Activated CD4-positive, alpha-beta T cell treated with anti-CD3 and anti-CD28 coated beads, Interleukin-2, amount 50 U/mL, for 16 hours (primary cell): ENCODE measurements around the gene CNNM3.
"Not testable (repeated sequence)": the region's sequence is repeated elsewhere in the genome, so short reads cannot be mapped to it uniquely, and the experiment has no call there.

ENCODE experiments used
- DNase-seq: peaks from one replicate; pipeline ENCODE4 v3.0.0-alpha.2; 2020

CNNM3 gene

DNA sequence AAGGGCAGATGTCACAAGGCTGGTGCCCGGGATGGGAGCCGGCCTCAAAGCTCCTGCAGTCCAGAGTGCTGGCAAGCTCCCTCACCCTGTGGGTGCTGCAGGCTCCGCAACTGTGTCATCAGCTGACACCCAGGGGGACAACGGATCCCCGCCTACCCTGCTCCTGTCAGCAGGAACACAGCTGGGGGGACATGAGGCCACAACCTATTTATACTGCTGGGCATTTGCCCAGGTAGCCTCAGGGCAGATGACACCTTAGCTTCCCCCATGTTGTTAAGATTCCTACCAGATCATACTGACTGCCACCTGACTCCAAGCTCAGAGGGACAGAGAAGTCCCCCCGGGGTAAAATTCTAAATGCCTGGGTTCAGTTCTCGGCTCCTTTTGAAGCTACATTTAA is 26.5 kb downstream of the CNNM3 start:
- no peak for DNase-seq

DNA sequence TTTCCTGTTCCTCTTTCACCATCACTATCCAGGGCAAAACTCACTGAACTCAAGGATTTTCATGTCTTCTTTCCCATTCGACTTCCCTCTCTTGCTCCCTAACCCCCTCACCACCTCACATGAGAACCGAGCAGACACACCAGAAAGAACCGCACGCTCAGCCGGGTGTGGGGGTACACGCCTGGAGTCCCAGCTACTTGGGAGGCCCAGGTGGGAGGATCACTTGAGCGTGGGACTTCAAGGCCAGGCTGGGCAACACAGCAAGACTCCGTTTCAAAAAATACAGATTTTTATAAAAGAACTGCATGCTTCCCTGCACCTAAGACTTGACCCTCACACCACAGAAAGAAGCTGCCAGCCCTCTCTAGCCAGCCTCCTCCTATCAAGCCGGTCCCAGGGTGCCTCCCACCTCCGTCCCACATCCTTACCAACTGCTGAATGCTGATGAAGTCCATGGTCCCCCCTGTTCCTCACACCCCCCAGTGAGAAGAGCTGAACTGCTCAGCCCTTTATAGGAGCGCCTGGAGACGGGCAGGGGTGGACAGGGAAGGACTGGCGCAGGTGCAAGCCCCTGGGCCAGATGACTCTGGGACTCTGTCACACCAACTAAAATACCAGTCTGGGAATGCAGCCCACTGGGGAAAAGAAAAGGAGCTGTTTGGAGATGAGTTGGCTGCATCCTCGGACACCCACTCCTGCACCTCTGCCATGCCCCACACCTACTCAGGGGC is 27.6 kb downstream of the CNNM3 start, which contains the start of gene ANKRD23:
TSS of gene ANKRD23 (minus strand) at position 484 of the 731 bp plus-strand sequence. CDS start at position 455, 29 bp downstream.
- no peak for DNase-seq

DNA sequence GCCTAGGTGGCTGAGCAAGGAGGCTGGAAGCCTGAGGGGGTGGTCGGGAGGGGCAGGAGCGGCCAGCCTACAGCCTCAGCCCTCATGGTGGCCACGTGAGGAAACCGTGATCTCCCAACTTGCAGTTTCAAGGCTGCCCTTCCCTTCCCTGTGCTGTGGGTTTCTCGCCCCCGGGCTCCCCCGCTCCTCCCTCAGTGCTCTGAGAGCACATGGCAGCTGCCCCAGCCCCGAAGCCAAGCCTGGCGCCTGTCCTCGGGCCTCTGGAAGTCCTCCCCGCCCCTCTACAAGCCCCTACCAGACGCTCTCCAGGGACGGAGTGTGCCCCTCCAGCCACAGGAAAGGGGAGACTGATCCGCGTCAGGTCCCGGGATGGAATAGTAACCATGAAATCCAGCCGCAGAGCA is 28.3 kb downstream of the CNNM3 start:
- no peak for DNase-seq

DNA sequence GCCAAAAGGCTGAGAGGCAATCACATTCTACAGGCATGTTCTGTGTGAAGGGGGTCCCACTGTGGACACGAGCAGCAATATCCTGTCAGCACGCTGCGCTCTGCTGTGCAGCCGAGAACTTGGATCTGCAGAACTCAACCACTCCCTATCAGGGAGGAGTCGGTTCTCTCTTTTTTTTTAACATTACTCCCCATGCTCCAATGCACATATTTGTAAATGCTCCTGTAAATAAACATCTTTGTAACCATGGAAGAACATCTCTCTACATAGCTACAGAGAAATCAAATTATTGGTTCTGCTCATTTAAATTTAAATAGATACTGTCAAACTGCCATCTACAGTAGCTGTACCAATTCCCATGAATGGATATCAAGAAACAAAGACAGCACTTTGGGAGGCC is 30.8 kb downstream of the CNNM3 start:
- no peak for DNase-seq

DNA sequence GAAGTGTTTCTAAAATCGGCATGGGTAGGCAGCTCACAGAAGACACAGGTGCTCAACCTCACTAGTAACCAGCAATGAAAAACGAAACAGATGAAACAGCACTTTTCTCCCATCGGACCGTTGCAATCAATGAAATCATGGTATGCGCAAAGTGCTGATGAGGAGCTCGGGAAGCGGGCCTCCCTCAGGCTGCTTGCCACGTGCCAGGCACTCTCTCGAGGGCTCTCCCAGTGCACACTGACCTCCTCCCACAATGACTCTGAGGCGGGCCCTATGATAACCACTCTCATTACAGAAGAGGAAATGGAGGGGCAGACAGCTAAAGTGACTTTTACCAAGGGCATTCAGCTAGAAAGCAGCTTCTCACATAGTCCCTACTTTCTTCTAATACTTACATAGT is 31.5 kb downstream of the CNNM3 start:
- DNase-seq, result no peak

DNA sequence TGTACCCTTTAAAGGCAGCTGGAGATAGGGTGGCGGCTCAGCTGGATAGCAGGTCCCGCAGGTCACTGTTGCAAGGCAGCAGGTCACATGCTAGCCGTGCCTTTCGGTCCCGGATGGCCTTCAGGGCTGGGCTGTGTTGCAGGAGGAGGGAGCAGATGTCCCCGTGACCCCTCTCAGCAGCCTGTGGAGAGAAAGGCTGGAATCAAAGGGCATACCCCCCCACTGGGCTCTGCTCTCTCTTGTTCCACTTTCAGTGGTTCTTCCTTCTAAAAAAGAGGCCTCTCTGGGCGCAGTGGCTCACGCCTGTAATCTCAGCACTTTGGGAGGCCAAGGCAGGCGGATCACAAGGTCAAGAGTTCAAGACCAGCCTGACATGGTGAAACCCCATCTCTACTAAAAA is 32.2 kb downstream of the CNNM3 start:
- no peak for DNase-seq

DNA sequence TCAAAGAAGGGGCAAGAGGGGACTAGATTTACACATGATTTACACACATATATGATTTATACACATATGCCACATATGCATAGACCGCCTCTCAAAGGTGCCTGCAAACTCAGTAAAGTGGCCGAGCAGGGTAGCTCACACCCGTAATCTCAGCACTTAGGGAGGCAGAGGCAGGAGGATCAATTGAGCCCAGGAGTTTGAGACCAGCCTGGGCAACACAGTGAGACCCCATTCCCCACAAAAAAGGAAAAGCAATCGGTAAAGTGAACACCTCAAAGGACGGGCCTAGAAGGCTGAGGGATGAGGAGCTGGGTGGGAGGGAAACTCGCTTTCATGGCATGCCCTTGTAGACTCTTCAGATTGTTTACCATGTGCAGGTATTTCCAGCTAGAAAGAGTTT is 36.6 kb downstream of the CNNM3 start:
- no peak for DNase-seq

DNA sequence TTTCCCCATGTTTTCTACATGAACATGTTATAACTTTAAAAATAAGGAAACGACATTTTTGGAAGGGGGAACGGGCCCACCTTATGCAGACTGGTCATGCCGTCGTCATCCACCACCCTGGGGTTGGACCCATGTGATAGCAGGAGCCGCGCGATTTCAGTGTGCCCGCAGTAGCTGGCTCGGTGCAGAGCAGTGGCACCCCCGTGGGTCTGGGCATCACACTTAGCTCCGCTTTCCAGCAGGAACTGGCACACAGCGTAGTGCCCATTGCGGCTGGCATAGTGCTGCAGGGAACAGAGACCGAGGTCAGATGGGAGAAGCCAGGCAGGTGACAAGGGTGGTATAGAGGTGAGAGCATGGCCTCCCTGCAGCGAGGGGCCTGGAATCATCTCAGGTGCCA is 37.3 kb downstream of the CNNM3 start:
- no peak for DNase-seq

DNA sequence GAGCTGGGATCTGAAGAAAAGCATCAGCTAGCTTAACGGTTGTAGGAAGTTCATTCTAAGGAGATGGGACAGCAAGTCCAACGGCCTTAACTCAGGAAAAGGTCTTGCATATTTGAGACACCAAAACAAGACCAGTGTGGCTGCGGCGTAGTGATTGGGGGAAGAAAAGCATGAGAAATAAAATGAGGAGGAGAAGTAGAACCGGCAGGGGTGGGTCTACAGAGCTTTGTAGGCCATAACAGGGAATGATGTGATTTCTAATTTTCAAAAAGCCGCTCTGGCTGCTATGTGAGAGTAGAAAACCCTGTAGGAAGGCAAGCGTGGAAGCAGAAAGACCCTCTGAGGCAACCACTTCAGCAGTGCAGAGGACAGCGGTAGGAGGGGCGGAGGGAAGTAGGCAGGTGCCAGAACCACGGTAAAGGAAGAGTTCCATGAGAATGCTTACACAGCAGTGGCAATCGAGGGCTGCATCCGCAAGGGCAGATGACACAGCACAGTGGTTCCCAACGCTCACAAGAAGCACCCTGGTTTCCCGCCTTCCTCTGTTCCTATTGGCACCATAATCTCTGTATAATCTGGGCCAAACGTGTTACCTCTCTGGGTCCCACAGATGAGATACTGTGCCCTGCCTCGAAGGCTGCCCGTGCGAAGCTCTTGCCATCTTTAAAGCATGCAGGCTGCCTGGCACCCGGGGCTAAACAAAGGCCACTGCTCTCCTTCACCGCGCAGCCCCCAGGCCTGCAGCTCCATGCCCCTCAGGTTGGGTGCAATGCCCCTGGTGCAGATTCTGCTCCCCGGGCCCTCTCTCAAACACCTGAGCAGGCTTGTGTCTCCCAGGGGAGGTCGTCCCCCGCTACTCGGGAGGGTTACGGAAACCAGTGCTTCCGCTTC is 41.0 kb downstream of the CNNM3 start:
- peak; percentile 67 for DNase-seq

DNA sequence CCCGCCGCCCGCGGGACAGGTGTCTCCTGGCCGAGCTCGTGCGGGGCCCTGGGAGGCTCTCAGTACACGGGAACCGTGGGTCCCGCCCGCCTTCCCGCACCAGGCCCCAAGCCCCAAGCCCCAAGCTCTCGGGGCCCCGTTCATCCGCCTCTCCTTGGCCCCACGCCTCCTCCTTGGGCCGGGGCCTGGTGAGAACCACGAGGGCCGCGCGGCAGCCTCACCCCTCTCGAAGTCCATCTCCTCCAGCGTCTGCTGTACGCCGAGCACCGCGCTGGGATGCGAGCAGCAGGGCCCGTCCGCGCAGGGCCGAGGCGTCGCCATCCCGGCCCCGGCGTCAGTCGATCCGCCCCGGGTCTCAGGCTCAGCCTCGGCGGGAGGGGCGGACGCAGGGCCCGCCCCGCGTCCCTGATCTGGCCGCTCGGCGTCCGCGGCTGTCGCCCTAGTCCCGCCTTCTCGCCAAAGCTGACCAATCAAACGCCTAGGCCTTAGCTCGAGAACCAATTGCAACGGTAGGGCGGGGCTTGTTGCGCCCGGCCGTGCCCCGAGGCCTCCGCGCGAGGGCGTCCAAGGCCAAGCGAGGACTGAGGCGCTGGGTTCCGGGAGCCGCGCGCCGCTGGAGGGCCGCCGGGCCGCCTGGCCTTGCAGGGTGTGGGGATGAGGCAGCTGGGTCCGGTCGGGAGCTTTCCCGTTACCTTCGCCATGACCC is 41.8 kb downstream of the CNNM3 start, which contains the start of gene ANKRD39:
TSS of gene ANKRD39 (minus strand) at position 350 of the 706 bp plus-strand sequence. CDS start at position 321, 29 bp downstream.
- DNase-seq, result peak; percentile 99

DNA sequence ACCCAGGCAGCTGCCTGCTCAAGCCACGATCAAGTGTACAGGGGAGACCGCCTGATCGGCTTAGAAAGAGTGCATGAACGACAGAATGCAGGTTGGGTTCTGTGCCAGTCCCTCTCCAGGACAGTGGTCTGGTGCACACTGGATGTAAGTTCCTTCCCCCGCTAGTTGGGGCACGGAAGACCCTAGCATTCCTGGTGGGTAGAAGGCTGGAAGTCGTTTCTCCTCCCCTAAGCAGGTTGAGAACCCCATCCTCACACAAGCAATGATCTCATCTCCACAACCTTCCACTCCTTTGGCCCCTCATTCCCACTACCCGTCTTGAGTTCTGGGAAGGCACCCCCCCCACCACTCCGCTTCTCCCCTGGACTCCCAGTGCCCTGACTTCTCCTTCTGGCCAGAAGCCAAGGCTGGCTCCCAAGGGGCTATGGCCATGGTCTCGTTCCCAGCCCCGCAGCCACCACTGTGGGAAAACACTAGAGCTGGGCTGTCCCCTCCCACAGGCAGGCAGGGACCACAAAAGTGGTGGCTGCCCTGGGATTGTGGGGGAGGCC is 43.1 kb downstream of the CNNM3 start:
- DNase-seq, result no peak

DNA sequence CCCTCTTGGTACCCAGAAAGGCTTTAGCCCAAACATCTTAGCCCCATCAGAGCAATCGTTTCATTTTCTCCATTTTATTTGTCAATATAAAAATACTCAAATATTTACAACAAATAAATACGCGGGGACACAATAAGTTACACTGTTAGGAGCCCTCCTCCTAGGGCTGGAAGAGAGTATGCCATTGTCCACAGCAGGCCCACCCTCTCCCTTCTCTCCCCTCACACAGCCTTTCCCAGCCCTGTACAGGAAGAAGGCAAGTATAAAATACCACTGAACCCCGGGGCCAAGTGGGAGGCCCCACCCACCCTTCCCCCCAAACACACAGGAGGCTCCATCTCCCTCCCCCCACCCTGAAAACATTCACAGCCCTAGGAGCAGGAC is 43.6 kb downstream of the CNNM3 start:
- no peak for DNase-seq

DNA sequence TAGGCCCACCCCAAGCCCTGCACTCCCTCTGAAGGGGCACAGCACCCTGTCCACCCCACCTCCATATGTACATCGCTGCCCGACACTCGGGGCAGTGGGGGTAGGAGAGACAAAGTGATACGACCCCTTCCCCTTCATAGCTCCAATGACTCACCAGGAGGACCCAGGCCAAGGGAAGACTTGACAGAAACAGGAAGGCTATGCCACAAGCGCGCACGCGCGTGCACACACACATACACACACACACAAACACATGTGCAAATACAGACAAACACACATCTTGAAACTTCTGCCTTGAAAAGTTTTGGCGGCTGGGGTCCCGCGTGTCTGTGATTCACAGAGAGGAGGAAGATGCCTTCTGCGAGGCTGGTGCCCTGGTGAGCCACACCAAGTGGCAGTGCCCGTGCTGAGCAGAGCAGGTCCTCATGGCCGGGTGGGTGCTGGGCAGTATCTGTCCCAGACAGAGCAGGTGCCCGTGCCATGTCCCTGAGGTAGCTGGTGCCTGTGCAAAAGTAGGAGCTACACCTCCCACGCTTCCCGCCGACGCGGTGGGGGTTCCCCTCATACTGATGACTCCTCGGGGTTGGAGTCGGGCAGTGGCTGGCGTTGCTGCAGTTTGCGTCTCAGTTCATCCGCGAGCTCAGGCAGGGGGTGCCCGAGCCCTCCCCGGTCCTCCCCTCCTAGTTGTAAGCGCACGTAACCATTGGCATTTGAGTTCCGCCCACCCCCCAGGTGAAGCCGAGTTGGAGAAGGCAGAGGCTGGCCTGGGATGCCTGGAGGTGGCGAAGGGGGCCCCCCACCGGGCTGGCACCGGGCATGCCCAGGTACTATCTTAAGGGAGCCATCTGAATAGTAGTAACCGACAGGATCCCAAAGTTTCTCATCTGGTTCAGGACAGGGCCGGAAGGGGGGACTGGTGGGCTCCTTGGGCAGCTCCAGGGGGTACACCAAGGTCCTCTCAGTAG is 44.3 kb downstream of the CNNM3 start:
- DNase-seq, result no peak

DNA sequence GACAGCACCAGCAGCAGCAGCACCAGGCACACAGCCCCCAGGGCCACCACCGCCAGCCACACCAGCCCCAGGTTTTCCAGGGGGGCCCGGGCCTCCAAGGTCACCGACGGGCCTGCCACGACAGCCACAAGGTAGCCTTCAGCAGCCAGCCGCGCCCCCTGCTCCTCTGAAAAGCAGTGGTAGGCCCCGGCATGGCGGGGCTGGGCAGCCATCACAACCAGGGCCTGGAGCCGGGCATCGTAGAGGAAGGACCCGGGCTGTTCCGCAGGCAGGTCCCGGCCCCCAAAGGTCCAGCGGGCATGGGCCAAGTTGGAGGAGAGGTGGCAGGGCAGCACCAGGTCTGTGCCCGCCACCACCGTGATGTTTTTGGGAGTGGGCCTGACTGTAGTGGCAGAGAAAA is 45.0 kb downstream of the CNNM3 start:
- no peak for DNase-seq

DNA sequence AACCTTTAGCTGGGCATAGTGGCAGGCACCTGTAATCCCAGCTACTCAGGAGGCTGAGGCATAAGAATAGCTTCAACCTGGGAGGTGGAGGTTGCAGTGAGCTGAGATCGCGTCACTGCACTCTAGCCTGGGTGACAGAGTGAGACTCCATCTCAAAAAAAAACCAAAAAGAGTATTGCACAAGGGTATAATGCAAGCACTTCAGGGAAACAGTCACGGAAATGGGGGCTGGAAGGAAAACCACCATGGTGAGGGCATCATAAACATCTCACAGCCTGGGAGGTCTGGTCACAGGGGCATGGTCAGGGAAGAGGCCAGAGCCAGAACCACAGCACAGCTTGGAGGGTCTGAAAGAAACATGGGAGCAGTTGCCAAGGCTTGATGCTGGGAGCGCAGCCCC is 47.0 kb downstream of the CNNM3 start:
- DNase-seq, result not testable (repeated sequence)

DNA sequence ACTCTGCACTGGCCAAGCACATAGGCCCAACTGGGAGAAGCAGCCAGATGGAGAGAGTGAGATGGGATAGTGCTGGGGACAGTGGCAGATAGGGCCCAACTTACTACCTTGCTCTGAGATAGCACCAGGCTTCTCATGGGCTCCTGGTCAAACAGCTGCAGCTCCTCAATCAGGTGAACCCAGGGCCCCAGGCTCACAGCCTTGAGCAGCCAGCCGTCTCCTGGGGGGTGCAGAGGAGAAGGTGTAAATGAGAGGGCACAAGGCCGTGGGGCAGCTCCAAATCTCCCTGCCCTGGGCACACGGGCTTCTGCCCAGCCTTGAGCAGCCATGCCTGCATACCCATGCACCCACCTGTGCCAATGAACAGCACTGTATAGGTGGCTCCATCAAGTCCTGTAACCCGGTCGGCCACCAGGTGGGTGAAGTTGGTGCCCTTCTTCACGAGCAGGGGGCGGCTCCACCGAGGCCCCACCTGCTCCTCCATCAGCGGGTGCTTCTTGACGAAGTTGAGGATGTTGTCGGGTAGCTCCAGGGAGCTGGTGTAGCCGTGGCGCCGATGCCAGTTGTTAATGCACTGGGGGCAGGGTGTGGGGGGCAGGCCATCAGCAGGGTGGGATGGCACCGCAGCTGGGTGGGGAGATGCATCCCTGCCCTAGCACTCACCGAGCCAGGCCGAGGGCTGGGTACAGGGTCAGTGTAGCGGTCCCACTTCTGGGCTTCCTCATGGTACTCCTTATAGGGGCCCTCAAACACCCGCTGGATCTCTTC is 47.7 kb downstream of the CNNM3 start:
- DNase-seq, result no peak

DNA sequence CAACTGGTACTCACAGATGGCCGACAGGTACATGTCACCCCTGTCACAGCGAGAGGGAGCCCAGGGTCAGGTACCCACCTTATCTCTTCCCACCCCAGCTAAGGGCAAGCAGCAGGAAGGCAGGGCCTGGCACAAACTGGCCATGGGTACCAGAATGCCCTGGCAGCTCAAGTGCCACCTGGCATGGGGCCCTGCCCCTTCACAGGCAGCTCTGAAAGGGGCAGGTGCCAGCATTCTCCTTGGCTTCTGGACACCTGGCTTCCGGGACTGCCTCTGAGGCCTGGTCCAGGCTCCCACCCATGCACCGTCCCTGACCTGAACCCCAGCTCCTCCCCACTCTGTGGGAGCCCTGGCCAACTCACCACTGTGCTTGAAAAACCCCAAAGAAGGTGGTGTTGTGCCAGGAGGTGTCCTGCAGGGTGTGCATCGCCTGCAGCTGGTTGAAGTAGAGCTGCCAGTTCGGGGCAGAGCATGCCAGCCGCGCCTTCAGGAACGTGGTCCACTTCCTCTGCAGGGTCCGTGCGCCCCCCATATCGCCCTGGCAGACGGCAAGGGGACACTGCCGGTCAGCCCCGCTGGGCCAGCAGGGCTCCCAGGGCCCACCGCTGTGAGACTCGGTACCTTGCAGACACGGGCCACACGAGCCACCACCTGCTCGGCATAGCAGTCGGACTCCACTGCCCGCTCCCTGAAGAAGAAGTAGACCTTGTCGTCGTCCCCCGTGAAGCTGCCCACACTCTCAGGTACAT is 48.4 kb downstream of the CNNM3 start:
- DNase-seq, result no peak

DNA sequence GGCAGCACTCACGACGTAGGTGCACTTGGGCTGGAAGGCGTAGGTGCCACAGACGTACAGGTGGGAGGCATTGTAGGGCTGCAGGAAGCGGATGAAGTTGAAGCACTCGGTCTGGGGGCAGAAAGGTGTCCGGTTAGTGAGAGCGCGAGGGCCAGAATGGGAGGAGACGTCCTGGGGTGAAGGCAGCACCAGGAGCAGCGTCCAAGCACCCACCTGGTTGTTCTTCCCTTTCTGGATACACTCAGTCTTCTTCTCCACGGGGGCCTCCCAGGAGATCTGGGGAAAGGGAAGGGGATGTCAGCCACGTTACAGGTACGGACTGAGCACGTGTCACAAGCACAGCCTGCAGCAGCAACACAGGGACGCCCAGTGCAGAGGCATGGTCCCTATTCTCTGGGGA is 49.6 kb downstream of the CNNM3 start:
- DNase-seq, result no peak

DNA sequence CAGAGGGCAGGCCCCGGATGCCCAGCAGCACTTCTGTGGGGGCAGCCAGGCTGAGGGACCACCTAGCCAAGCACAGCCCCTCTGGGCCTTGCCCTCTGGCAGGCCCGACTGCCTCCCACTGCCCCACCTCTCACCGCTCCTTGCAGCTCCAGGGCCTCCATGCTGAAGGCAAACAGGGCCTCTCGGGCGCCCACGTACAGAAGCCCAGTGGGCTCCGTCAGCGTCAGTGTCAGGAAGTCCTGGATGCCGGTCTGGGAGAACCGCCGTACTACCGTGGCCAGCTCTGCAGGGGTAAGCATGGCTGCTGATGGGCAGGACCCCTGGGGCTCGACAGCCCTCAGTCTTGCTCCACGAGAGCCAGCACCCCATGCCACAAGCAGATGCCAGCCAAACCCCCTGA is 50.1 kb downstream of the CNNM3 start:
- DNase-seq, result no peak

DNA sequence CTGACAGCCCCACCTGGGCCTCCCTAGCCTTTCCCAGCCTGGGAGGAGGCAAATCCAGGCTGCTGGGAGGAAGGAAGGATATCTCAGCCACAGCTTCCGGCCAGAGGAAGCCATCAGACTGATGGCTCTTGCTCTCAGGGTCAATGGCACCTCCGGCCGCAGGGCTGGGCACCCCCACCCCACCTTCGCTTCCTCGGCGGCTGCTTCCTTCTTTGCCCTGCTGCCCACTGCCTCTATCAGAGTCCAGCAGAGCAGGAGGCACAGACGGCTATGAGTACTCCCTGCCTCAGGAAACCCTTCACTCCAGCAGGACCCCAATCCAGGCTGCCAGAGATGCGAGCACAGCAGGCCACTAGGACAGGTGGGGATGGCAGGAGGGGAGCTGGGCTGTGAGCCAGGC is 50.5 kb downstream of the CNNM3 start:
- DNase-seq, result no peak
